B cell (primary cell): ENCODE data around the gene LRRTM3. TPM values are rescaled to one million over a fixed set of nuclear protein-coding genes. Genes with fewer than 3 reads are reported as not detected.

Experiments
- ATAC-seq: fragments of 200-7000 bp; cut with Tn5 transposase; one replicate; pipeline ENCODE4 v1.10.0; 2021; ENCODE audit warnings: low read depth, mild to moderate bottlenecking, moderate number of reproducible peaks, moderate library complexity
- CTCF ChIA-PET: fragments of 350-600 bp; sonication (Branson Sonifier 250); formaldehyde crosslinking; loops from one replicate; lab custom pipeline; 2021; ENCODE audit warnings: antibody characterized with exemption, inconsistent platforms; lab: Charles Lee
- POLR2A ChIA-PET: fragments of 350-600 bp; sonication (Branson Sonifier 250); formaldehyde crosslinking; loops from one replicate; lab custom pipeline; 2021; ENCODE audit warnings: antibody characterized with exemption; lab: Charles Lee
- DNase-seq: peaks from one replicate; pipeline ENCODE4 v3.0.0; 2013
- H2AFZ ChIP-seq: 2 replicates; pipeline ENCODE4 v1.6.1; 2012; ENCODE audit warnings: mild to moderate bottlenecking, low read depth, low read length; ENCODE audit not compliant: insufficient read depth, poor library complexity, severe bottlenecking
- H3K27ac ChIP-seq, 2 donors: 1 replicate in 1 of 2; 2 replicates in 1 of 2; pipeline ENCODE4 v1.5.1; 2012 to 2013; ENCODE audit warnings: low read length in 2 of 2, mild to moderate bottlenecking in 2 of 2, moderate library complexity in 1 of 2
- H3K27me3 ChIP-seq, 4 experiments: fragments of 200-600 bp in 1 of 4; sonication (generic) in 1 of 4; replicated peaks in 1 of 4; 1 replicate in 2 of 4; 2 replicates in 2 of 4; pipeline versions ENCODE4 v1.6.1 to v1.7.0; 2013 to 2016; ENCODE audit warnings: low read length in 3 of 4, mild to moderate bottlenecking in 2 of 4, mixed read lengths in 1 of 4, moderate library complexity in 1 of 4; ENCODE audit not compliant: insufficient read depth in 4 of 4, control insufficient read depth in 3 of 4; ENCODE audit errors: control extremely low read depth in 1 of 4
- H3K36me3 ChIP-seq, 2 experiments: replicated peaks in 1 of 2; 1 replicate in 1 of 2; 2 replicates in 1 of 2; pipeline versions ENCODE4 v1.6.1 to v1.7.1; 2013; ENCODE audit warnings: low read length in 1 of 2; ENCODE audit not compliant: insufficient read depth in 2 of 2, control insufficient read depth in 1 of 2; ENCODE audit errors: control extremely low read depth in 1 of 2, extremely low read depth in 1 of 2
- H3K4me1 ChIP-seq, 2 donors: fragments of 200-600 bp in 1 of 2; sonication (generic) in 1 of 2; 1 replicate in 1 of 2; 2 replicates in 1 of 2; pipeline versions ENCODE4 v1.5.1 to v1.6.1; 2013 to 2017; ENCODE audit warnings: low read length in 2 of 2; ENCODE audit not compliant: control insufficient read depth in 2 of 2, insufficient read depth in 2 of 2
- H3K4me2 ChIP-seq: replicated peaks from 2 replicates; pipeline ENCODE3; 2012; ENCODE audit warnings: mild to moderate bottlenecking, low read depth, low read length; ENCODE audit not compliant: poor library complexity, severe bottlenecking
- H3K4me3 ChIP-seq, 5 experiments: fragments of 200-600 bp in 1 of 5; sonication (generic) in 1 of 5; 1 replicate in 3 of 5; 2 replicates in 2 of 5; pipeline versions ENCODE4 v1.5.1 to v1.7.0; 2011 to 2016; ENCODE audit warnings: low read length in 4 of 5, mild to moderate bottlenecking in 4 of 5, low read depth in 2 of 5, control low read depth in 1 of 5, moderate library complexity in 1 of 5; ENCODE audit not compliant: insufficient read depth in 1 of 5; ENCODE audit errors: control extremely low read depth in 1 of 5, extremely low read depth in 1 of 5
- H3K79me2 ChIP-seq: fragments of 200-600 bp; sonication (generic); one replicate; pipeline ENCODE4 v1.6.0; 2016; ENCODE audit warnings: low read length; ENCODE audit not compliant: control insufficient read depth, insufficient read depth
- H3K9ac ChIP-seq: fragments of 200-600 bp; sonication (generic); 2 replicates; pipeline ENCODE4 v1.6.1; 2017; ENCODE audit warnings: mild to moderate bottlenecking, low read length, moderate library complexity
- H3K9me3 ChIP-seq, 3 donors: one replicate each; pipeline versions ENCODE4 v1.6.1 to v1.7.1; 2013; ENCODE audit warnings: low read length in 2 of 3; ENCODE audit not compliant: control insufficient read depth in 2 of 3, insufficient read depth in 1 of 3; ENCODE audit errors: control extremely low read depth in 1 of 3
- H4K20me1 ChIP-seq: 2 replicates; pipeline ENCODE4 v1.6.0; 2012; ENCODE audit warnings: mild to moderate bottlenecking, low read length; ENCODE audit not compliant: insufficient read depth, control insufficient read depth, poor library complexity, severe bottlenecking
- H3K27ac Mint-ChIP-seq: one replicate; pipeline ENCODE4 v1.8.0; 2021; ENCODE audit warnings: mixed read lengths
- H3K27me3 Mint-ChIP-seq: one replicate; pipeline ENCODE4 v1.8.0; 2021; ENCODE audit warnings: mixed read lengths
- H3K4me1 Mint-ChIP-seq: one replicate; pipeline ENCODE4 v1.8.0; 2021; ENCODE audit warnings: mixed read lengths
- H3K4me3 Mint-ChIP-seq: one replicate; pipeline ENCODE4 v1.8.0; 2021; ENCODE audit warnings: mixed read lengths
- H3K9me3 Mint-ChIP-seq: one replicate; pipeline ENCODE4 v1.8.0; 2022; ENCODE audit warnings: mixed read lengths; ENCODE audit not compliant: insufficient read depth
- CTCF ChIP-seq: fragments of 200-600 bp; IDR thresholded peaks from one replicate; pipeline ENCODE4 v1.8.0; 2022; ENCODE audit warnings: antibody characterized with exemption, mild to moderate bottlenecking
- EZH2 ChIP-seq: IDR thresholded peaks from 2 replicates; pipeline ENCODE4 v1.6.1; 2012; ENCODE audit warnings: borderline replicate concordance, low read depth, mild to moderate bottlenecking, moderate library complexity, low read length; ENCODE audit not compliant: insufficient read depth, poor library complexity, severe bottlenecking
- WGBS: methylation state at CpG from one replicate; pipeline ENCODE4 v1.1.5; 2013; ENCODE audit warnings: missing lambda C conversion rate; ENCODE audit not compliant: insufficient coverage; 5-methylcytosine and 5-hydroxymethylcytosine counted together
- intact Hi-C: fragments of 100-400 bp; cut with micrococcal nuclease; formaldehyde crosslinking; loops from one replicate; pipeline ENCODE4 v1.10.0; 2022
- polyA plus RNA-seq: library from polyadenylated mRNA; depleted of rRNA; stranded (reverse); fragments of >200 nt; gene quantifications from 2 replicates; pipeline ENCODE4 v1.2.3, GENCODE V29; 2012
- total RNA-seq, 2 donors: library from RNA; stranded (reverse); fragments of 120-200 nt in 1 of 2; gene quantifications; 1 replicate in 1 of 2; 2 replicates in 1 of 2; pipeline versions ENCODE4 v1.2.3 to v1.2.4, GENCODE V29; 2013 to 2022

The LRRTM3 gene
- total and polyA plus RNA-seq, 2 donors (not counting 1 experiment from before 2014, with no cell fraction given), result not detected

GRCh38 chr10:66942407-66942806, 16.6 kb downstream of the LRRTM3 start:
- no peak overlapping the region for H3K4me3 Mint-ChIP-seq
- CTCF ChIA-PET, result interaction anchor here (0.9 kb wide), 1 partner anchor 16 kb away, joined by 4 read pairs; no protein-coding TSS in a partner anchor
- WGBS, result no CpG with 5 or more reads among the region's 1 CpG

GRCh38 chr10:66943590-66943989, 17.8 kb downstream of the LRRTM3 start:
- no peaks in the 10 kb centered on the region for H3K36me3 ChIP-seq
- no peaks in the 10 kb centered on the region for H3K79me2 ChIP-seq
- no peak overlapping the region for H2AFZ ChIP-seq
- intact Hi-C loops, result no loop called here
- H3K27me3 ChIP-seq, result no peaks in the 10 kb centered on the region
- CTCF ChIA-PET, result interaction anchor here (0.9 kb wide), 1 partner anchor 17 kb away, joined by 4 read pairs; no protein-coding TSS in a partner anchor
- ATAC-seq (no peak), DNase-seq (no peak)
- no peak for TF ChIP-seq EZH2
- TF ChIP-seq CTCF, result no peak
- POLR2A ChIA-PET, result no interaction called here
- Mint-ChIP-seq H3K4me3 (no peak overlapping the region), H3K27ac (no peak overlapping the region), H3K9me3 (no peaks in the 10 kb centered on the region), H3K27me3 (no peaks in the 10 kb centered on the region), H3K4me1 (no peaks in the 10 kb centered on the region)
- H3K27ac ChIP-seq, result no peak overlapping the region
- H4K20me1 ChIP-seq, result no peaks in the 10 kb centered on the region
- H3K9ac ChIP-seq, result no peak overlapping the region
- H3K4me1 ChIP-seq, result no peaks in the 10 kb centered on the region
- no peak overlapping the region for H3K4me3 ChIP-seq
- no peaks in the 10 kb centered on the region for H3K9me3 ChIP-seq
- WGBS, result no CpG with 5 or more reads among the region's 2 CpGs
- H3K4me2 ChIP-seq, result no peak overlapping the region

More at GRCh38 chr10:66942407-66942806, 16.6 kb downstream of the LRRTM3 start:
- POLR2A ChIA-PET, result no interaction called here
- no peak for ATAC-seq
- no peaks in the 10 kb centered on the region for H3K4me1 ChIP-seq
- no peak overlapping the region for H3K27ac ChIP-seq
- H3K4me2 ChIP-seq, result no peak overlapping the region
- H4K20me1 ChIP-seq, result no peaks in the 10 kb centered on the region
- no peak for TF ChIP-seq EZH2
- no peak for TF ChIP-seq CTCF
- no peak for DNase-seq
- H3K9me3 ChIP-seq, result no peaks in the 10 kb centered on the region
- Mint-ChIP-seq H3K27me3 (no peaks in the 10 kb centered on the region), H3K27ac (no peak overlapping the region), H3K9me3 (no peaks in the 10 kb centered on the region), H3K4me1 (no peaks in the 10 kb centered on the region)
- H3K27me3 ChIP-seq, result no peaks in the 10 kb centered on the region
- intact Hi-C loops, result no loop called here
- no peak overlapping the region for H3K4me3 ChIP-seq
- H3K36me3 ChIP-seq, result no peaks in the 10 kb centered on the region
- no peak overlapping the region for H3K9ac ChIP-seq
- no peak overlapping the region for H2AFZ ChIP-seq
- no peaks in the 10 kb centered on the region for H3K79me2 ChIP-seq
